COLO668 (cell line): ENCODE data around the gene FABP6.
"Not testable (repeated sequence)": the region's sequence is repeated elsewhere in the genome, so short reads cannot be mapped to it uniquely, and the experiment has no call there.

Experiments used
- DNase-seq: peaks from one replicate; lab custom pipeline; 2025; ENCODE audit not compliant: unreplicated experiment; lab: John Stamatoyannopoulos, UW

FABP6 gene

GRCh38 chr5:160219356-160219755 lies 9.9 kb upstream of the FABP6 start:
- no peak for DNase-seq

GRCh38 chr5:160221082-160221481 lies 8.2 kb upstream of the FABP6 start:
- no peak for DNase-seq

- no peak for DNase-seq
Observed at GRCh38 chr5:160227012-160227411, 2.3 kb upstream of the FABP6 start.

DNA sequence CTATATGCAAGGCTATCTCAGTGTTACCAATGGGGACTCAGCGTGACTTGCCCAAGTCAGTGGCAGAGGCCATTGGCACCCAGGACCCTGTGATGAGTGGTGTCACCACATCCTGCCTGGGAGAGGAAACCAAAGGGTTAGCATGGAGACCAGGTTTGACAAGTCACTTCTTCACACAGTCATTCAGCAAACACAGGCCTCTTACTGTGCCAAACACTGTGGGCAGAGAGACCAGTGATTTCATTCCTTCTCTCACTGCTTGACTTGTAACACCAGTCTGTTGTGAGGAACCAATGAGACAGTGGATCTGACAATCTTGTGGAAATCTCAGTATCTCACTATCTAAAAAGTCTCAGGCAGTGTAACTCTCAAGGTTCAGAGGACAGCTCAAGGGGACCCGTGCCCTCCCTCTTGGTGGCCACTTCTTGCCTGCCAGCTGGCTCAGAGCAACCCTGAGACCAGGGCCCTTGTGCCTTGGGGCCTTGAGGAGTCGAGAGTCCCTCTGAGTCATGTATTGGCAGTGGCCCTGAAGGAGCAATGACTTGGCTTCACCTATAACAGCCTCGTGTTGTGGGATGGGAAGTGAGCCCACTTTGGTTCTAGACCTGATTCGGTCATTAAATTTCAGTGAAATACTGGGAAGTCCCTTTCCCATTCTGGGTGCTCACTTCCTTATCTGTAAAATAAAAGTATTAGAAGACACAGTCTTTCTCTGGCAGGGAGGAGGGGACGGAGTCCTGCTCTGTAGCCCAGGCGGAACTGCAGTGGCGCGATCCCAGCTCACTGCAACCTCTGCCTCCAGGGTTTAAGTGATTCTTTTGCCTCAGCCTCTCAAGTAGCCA lies 1.6 kb downstream of the FABP6 start:
- DNase-seq, result no peak

- no peak for DNase-seq
Observed at GRCh38 chr5:160231783-160232342, 2.6 kb downstream of the FABP6 start.

- no peak for DNase-seq
Observed at GRCh38 chr5:160233215-160233614, 3.9 kb downstream of the FABP6 start.

GRCh38 chr5:160235731-160236130 lies 6.4 kb downstream of the FABP6 start:
- no peak for DNase-seq

- DNase-seq, result no peak
Observed at GRCh38 chr5:160237571-160238093, 8.3 kb downstream of the FABP6 start.

DNA sequence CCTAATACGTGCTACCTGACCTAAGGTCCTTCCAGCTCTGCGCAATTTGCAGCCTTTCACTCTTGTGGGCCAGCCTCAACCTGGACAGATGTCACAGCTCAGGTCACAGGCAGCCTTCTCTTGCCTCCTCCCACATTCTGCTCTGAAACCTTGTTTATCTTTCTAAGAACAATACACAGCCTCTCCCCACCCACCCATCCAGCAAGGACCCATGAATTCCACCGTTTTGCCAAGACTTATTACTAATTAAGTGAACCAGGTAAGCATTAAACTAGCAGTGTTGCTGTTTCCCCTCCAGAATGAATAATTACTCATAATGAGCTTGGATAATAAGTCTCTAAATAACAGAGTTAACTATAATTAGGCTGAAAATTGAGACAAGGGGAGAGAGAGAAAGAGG lies 11.0 kb downstream of the FABP6 start:
- no peak for DNase-seq

GRCh38 chr5:160242145-160242544 lies 12.8 kb downstream of the FABP6 start:
- DNase-seq, result no peak

- DNase-seq, result no peak
Observed at GRCh38 chr5:160245506-160246086, 16.3 kb downstream of the FABP6 start.

- DNase-seq, result not testable (repeated sequence)
Observed at GRCh38 chr5:160249570-160249969, 20.3 kb downstream of the FABP6 start.

DNA sequence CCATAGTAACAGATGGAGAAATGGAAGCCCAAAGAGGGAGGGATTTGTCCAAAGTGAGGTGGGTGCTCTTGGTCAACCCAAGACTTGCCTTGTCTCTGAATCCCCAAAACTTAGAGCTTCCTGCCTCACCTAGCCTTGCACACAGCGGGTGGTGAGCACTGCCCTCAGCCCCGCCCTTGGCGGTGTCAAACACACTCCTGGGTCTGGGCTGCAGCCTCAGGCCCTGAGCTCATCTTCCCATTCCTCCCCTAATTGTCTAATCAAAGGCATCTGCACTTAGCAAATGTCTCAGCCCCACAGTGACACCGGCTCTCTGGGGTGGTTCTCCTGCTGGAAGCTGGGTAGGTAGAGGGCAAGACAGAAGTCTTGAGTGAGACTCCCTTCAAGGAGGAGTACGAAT lies 20.9 kb downstream of the FABP6 start:
- DNase-seq, result no peak

GRCh38 chr5:160250826-160251225 lies 21.5 kb downstream of the FABP6 start:
- no peak for DNase-seq

DNA sequence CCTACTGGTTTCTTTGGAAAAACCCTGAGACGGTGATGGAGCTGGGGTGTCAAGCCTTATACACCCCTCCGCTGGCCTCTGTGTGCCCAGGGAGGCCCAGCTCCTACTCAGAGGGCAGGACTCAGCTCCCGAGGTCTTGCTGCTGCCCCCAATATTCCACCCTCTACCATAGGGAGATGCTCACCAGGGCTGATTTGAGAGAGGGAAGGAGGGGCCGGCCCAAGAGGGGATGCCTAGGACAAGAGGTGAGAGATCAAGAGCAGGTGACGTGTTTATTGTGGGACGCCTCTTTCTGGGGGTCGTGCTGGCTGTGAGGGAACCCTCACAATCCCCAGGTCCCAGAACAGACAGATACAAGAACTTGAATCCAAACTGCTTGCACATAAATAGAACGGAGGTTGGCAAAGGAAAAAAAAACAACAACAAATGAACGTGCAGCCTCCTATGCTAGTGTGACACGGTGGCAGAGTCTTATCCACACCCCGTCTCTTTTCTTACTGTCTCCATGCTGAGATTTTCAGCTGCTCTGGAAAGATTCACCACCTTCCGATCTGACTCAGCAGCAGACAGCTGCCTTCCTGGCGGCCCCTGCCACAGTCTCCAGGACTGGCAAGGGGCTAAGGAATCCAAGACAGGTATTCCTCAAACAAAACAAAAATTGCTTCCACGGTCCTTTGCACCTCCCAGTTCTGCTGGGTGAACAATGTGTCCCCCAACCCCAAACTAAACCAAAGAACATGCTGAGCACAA lies 22.3 kb downstream of the FABP6 start:
- DNase-seq, result no peak

DNA sequence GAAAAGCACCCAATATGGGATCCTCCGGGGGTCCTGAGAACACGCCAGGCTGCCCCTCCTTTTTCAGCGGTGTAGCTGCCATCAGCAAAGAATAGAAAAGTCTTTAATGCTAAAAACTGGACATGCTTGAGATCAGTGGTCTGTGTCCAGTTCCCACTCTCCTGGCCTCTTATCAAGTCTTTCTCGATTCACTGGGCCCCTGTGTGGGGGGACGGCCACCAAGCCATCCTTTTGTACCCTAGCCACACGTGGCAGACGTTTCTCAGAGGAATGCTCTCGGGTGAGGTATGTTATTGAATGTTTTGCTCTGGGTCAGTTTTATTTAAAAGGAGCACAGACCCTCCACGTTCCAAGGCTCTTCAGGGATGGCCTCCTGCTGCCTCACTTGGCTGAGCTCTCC lies 23.6 kb downstream of the FABP6 start:
- no peak for DNase-seq

DNA sequence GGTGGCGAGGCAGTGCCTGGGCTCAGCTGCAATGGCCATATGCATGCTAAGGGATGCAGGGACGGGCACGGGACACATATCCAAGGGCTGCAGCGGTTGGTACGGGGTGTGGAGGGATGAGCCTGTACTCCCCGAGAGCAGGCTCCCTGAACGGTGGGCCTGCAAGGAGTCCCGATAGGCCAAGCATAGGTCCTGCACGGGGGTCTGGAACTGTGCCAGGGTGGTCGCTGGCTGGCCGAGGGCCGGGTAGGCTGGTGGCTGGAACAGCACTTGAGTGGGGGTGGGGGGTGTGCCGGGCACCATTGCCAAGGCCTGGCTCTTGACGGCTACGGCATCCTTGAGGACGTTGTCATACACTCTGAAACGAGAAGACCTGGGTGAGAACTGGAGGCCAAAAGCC lies 24.1 kb downstream of the FABP6 start:
- no peak for DNase-seq

- DNase-seq, result no peak
Observed at GRCh38 chr5:160254706-160255105, 25.4 kb downstream of the FABP6 start.

GRCh38 chr5:160259341-160259740 lies 30.0 kb downstream of the FABP6 start:
- no peak for DNase-seq

DNA sequence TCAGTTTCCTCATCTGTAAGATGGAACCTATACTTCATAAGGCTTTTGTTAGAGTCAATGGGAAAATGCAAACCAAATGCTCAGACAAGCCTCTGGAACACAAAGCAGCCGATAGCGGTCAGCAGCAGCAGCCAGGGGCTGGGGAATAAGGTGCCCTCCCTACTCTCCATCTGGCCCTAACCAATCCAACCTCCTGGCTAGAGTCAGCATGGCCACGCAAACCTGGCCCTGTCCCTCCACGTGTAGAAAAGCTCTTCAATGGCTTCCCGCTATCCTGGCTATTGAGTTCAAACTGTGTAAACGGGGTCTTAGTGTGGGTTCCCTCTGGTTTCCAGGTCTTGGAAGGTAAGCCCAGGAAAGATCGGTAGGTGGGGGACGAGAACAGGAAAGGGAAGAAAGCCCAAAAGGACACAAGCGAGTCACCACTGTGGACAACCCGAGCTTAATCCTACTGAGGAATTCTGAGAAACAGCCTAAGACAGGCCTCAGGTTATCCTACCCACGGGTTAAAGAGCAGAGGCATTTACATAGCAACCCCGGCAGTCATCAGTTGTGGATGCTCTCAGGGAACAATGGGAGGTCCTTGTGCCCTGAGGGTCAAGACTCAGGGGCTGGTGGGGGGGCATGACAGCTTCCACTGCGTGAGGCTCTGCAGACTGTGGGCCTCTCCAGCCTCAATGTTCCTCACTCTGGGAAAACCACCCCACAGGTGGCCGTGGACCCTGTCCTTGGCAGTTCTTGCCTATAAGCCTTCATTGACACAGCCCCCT lies 30.9 kb downstream of the FABP6 start:
- DNase-seq, result peak; percentile 17
